K562 (cell line): ENCODE measurements around the gene FOXP4. TPM values are rescaled to one million over a fixed set of nuclear protein-coding genes. Genes with fewer than 3 reads are reported as not detected.

Experiments
- ATAC-seq: fragments of 200-7000 bp; cut with Tn5 transposase; 3 replicates; pipeline ENCODE4 v1.9.1; 2020; ENCODE audit warnings: moderate library complexity
- BruUV-seq: library from RNA; stranded (reverse); fragments of 400-500 nt; replicated peaks from 2 replicates; lab custom pipeline; 2021; lab: Mats Ljungman, UMichigan
- CTCF ChIA-PET: fragments of 300-600 bp; formaldehyde crosslinking; extraction: SDS; loops from one replicate; lab custom pipeline; 2021; ENCODE audit warnings: low intra/inter-chr PET ratio; lab: Yijun Ruan, JAX
- POLR2A ChIA-PET: fragments of 300-600, 350-650 bp; sonication (Branson Sonifier 250); formaldehyde crosslinking; extraction: SDS; loops from one replicate; lab custom pipeline; 2021; ENCODE audit warnings: antibody characterized with exemption, inconsistent platforms; lab: Yijun Ruan, JAX
- DNase-seq, 4 experiments: peaks; one replicate each; pipeline versions ENCODE4 v3.0.0 to v3.0.0-alpha.2; 2011 to 2018; ENCODE audit warnings: low spot score in 3 of 4, mixed read lengths in 3 of 4; ENCODE audit errors: extremely low read depth in 1 of 4
- FAIRE-seq: peaks from 2 replicates; lab custom pipeline; 2011; peaks lifted over from hg19 to GRCh38; lab: Jason Lieb, UNC
- H2AFZ ChIP-seq: 2 replicates; pipeline ENCODE4 v1.6.0; 2011; ENCODE audit warnings: low read depth, low read length, control low read depth, inconsistent platforms
- H3K27ac ChIP-seq: fragments of 200-600 bp; 3 replicates; pipeline ENCODE4 v1.8.0; 2011; ENCODE audit warnings: low read depth, mild to moderate bottlenecking, control low read depth, inconsistent platforms, low read length, moderate library complexity, mixed read lengths; ENCODE audit errors: extremely low read depth
- H3K27me3 ChIP-seq, 2 experiments: fragments of 300-600 bp in 1 of 2; 2 replicates in 1 of 2; 3 replicates in 1 of 2; pipeline versions ENCODE4 v1.6.0 to v1.8.0; 2011; ENCODE audit warnings: inconsistent platforms in 2 of 2, low read length in 2 of 2, mild to moderate bottlenecking in 1 of 2, mixed read lengths in 1 of 2, moderate library complexity in 1 of 2; ENCODE audit not compliant: control insufficient read depth in 2 of 2, insufficient read depth in 2 of 2
- H3K36me3 ChIP-seq: fragments of 300-600 bp; 3 replicates; pipeline ENCODE4 v1.8.0; 2011; ENCODE audit warnings: mild to moderate bottlenecking, low read length, inconsistent platforms; ENCODE audit not compliant: control insufficient read depth, insufficient read depth
- H3K4me1 ChIP-seq, 2 experiments: fragments of 200-600 bp in 1 of 2; replicated peaks in 1 of 2; 2 replicates in 1 of 2; 3 replicates in 1 of 2; pipeline versions ENCODE4 v1.5.1 to v1.8.0; 2011; ENCODE audit warnings: inconsistent platforms in 2 of 2, low read length in 2 of 2, mild to moderate bottlenecking in 1 of 2, mixed read lengths in 1 of 2, moderate library complexity in 1 of 2; ENCODE audit not compliant: control insufficient read depth in 2 of 2, insufficient read depth in 2 of 2
- H3K4me2 ChIP-seq: 2 replicates; pipeline ENCODE4 v1.6.1; 2011; ENCODE audit warnings: low read length, control low read depth, inconsistent platforms, mixed read lengths; ENCODE audit not compliant: insufficient read depth
- H3K4me3 ChIP-seq: fragments of 200-600 bp; sonication (generic), shearing (Covaris generic); 2 replicates; pipeline ENCODE4 v1.5.1; 2016; ENCODE audit warnings: control low read depth, inconsistent platforms
- H3K79me2 ChIP-seq: fragments of 200-600 bp; 3 replicates; pipeline ENCODE4 v1.8.0; 2011; ENCODE audit warnings: low read length, inconsistent platforms; ENCODE audit not compliant: control insufficient read depth, insufficient read depth
- H3K9ac ChIP-seq, 2 experiments: 2 replicates each; pipeline versions ENCODE4 v1.6.0 to v1.6.1; 2011; ENCODE audit warnings: low read depth in 2 of 2, low read length in 2 of 2, control low read depth in 1 of 2, inconsistent platforms in 1 of 2, mild to moderate bottlenecking in 1 of 2, mixed read lengths in 1 of 2; ENCODE audit not compliant: insufficient read depth in 1 of 2
- H3K9me1 ChIP-seq: one replicate; pipeline ENCODE4 v1.6.0; 2011; ENCODE audit warnings: inconsistent platforms, mild to moderate bottlenecking, low read length, moderate library complexity; ENCODE audit not compliant: control insufficient read depth, insufficient read depth
- H3K9me3 ChIP-seq: replicated peaks from 2 replicates; pipeline ENCODE4 v1.5.1; 2011; ENCODE audit warnings: low read depth, low read length, inconsistent platforms; ENCODE audit not compliant: control insufficient read depth, insufficient read depth
- H4K20me1 ChIP-seq: replicated peaks from 2 replicates; pipeline ENCODE4 v1.6.1; 2011; ENCODE audit warnings: low read length, inconsistent platforms, mixed read lengths; ENCODE audit not compliant: control insufficient read depth, insufficient read depth
- CHD1 ChIP-seq: fragments of 200-600 bp; sonication (generic); IDR thresholded peaks from one replicate; pipeline ENCODE4 v1.6.1; 2012; ENCODE audit warnings: mild to moderate bottlenecking, moderate library complexity, low read length, inconsistent platforms
- CREB1 ChIP-seq, 2 experiments: sonication (generic) in 1 of 2; formaldehyde crosslinking in 1 of 2; IDR thresholded peaks; 2 replicates each; pipeline versions ENCODE4 v1.6.1 to v1.8.0; 2012 to 2022; ENCODE audit warnings: inconsistent platforms in 1 of 2, mild to moderate bottlenecking in 1 of 2, missing genetic modification reagents in 1 of 2, moderate library complexity in 1 of 2
- CXXC5 ChIP-seq: fragments of 250-450 bp; sonication (Bioruptor Pico); IDR thresholded peaks from 2 replicates; pipeline ENCODE4 v1.8.0; 2022; ENCODE audit warnings: inconsistent platforms, mild to moderate bottlenecking, moderate library complexity
- ESRRB ChIP-seq: fragments of 250-450 bp; sonication (Bioruptor Pico); IDR thresholded peaks from 2 replicates; pipeline ENCODE4 v1.5.0; 2020; ENCODE audit warnings: mild to moderate bottlenecking, moderate library complexity, borderline replicate concordance
- FOSL1 ChIP-seq: fragments of 200-800 bp; sonication (Bioruptor generic); conservative IDR thresholded peaks from 2 replicates; pipeline ENCODE4 v1.6.1; 2016; ENCODE audit warnings: missing genetic modification characterization, missing compliant biosample characterization
- GABPB1 ChIP-seq: sonication (generic); formaldehyde crosslinking; IDR thresholded peaks from 2 replicates; pipeline ENCODE4 v1.8.0; 2022; ENCODE audit warnings: mild to moderate bottlenecking, missing genetic modification reagents
- GATAD2B ChIP-seq: fragments of 450-650 bp; IDR thresholded peaks from 2 replicates; pipeline ENCODE4 v1.6.1; 2017; ENCODE audit warnings: mild to moderate bottlenecking, borderline replicate concordance
- HDGF ChIP-seq: fragments of 450-650 bp; IDR thresholded peaks from 2 replicates; pipeline ENCODE4 v1.6.1; 2016
- KDM5B ChIP-seq: fragments of 200-600 bp; sonication (generic); IDR thresholded peaks from 2 replicates; pipeline ENCODE4 v1.6.1; 2012; ENCODE audit warnings: low read depth, mild to moderate bottlenecking, moderate library complexity, low read length, control low read depth, inconsistent platforms; ENCODE audit not compliant: insufficient replicate concordance
- RB1 ChIP-seq: fragments of 450-650 bp; IDR thresholded peaks from 2 replicates; pipeline ENCODE4 v1.6.1; 2017; ENCODE audit warnings: low read depth, mild to moderate bottlenecking
- RBBP5 ChIP-seq: fragments of 200-600 bp; sonication (generic); IDR thresholded peaks from 2 replicates; pipeline ENCODE4 v1.6.1; 2012; ENCODE audit warnings: borderline replicate concordance, mild to moderate bottlenecking, low read length, control low read depth, inconsistent platforms; ENCODE audit not compliant: insufficient read depth, poor library complexity, severe bottlenecking
- SAP30 ChIP-seq: fragments of 200-600 bp; sonication (generic); IDR thresholded peaks from 2 replicates; pipeline ENCODE4 v1.6.1; 2012; ENCODE audit warnings: borderline replicate concordance, low read depth, mild to moderate bottlenecking, moderate library complexity, low read length, control low read depth, inconsistent platforms; ENCODE audit not compliant: insufficient read depth, poor library complexity, severe bottlenecking
- ZNF324 ChIP-seq: fragments of 250-450 bp; sonication (Bioruptor Pico); IDR thresholded peaks from 2 replicates; pipeline ENCODE4 v1.4.0; 2020; ENCODE audit warnings: mild to moderate bottlenecking
- WGBS: fragments of 100-300 bp; shearing (Covaris generic); methylation state at CpG from one replicate; pipeline ENCODE4 v1.1.6; 2016; ENCODE audit warnings: low coverage, mixed read lengths; ENCODE audit not compliant: insufficient coverage; ENCODE audit errors: missing lambda C conversion rate; 5-methylcytosine and 5-hydroxymethylcytosine counted together
- in situ Hi-C: fragments of 300-500 bp; cut with MboI; formaldehyde crosslinking; loops from 4 replicates; pipeline ENCODE4 v1.15.0; 2018; ENCODE audit warnings: inconsistent platforms, mixed read lengths
- intact Hi-C: fragments of 100-400 bp; cut with micrococcal nuclease; formaldehyde crosslinking; loops from 2 replicates; pipeline ENCODE4 v1.14.2; 2022
- polyA plus RNA-seq, 8 experiments: library from polyadenylated mRNA; depleted of rRNA in 4 of 8; stranded (reverse) in 5 of 8; unstranded in 3 of 8; fragments of >200 nt; fragmentation: Nextera tagmentation in 2 of 8; fragmentation: Illumina TruSeq in 1 of 8; extraction: Ambion mirVana in 2 of 8; extraction: Trizol in 1 of 8; gene quantifications; 2 replicates each; pipeline versions ENCODE4 v1.2.1 to v1.2.3, GENCODE V29; 2011 to 2014; ENCODE audit warnings: inconsistent platforms in 1 of 8, missing spikeins in 1 of 8
- total RNA-seq, 7 experiments: library from RNA; depleted of rRNA in 6 of 7; stranded (reverse); fragments of >200 nt in 6 of 7; fragmentation: Illumina TruSeq in 2 of 7; extraction: Trizol in 2 of 7; gene quantifications; 2 replicates each; pipeline versions ENCODE4 v1.2.1 to v1.2.3, GENCODE V29; 2011 to 2021; ENCODE audit warnings: low replicate concordance in 1 of 7
- TF ChIP-seq, protein P1 (sequence below): fragments of 200-800 bp; sonication (Bioruptor generic); IDR thresholded peaks from 2 replicates; pipeline ENCODE4 v1.6.1; 2017; ENCODE audit warnings: missing genetic modification characterization, missing compliant biosample characterization
- TF ChIP-seq, protein P2 (sequence below): fragments of 200-800 bp; sonication (Bioruptor generic); IDR thresholded peaks from 2 replicates; pipeline ENCODE4 v1.6.1; 2017; ENCODE audit warnings: missing genetic modification characterization, missing compliant biosample characterization
- TF ChIP-seq, protein P3 (sequence below), 2 experiments: fragments of 200-800 bp in 1 of 2; sonication (Bioruptor generic) in 1 of 2; sonication (generic) in 1 of 2; formaldehyde crosslinking in 1 of 2; IDR thresholded peaks in 1 of 2; conservative IDR thresholded peaks in 1 of 2; 2 replicates each; pipeline versions ENCODE4 v1.5.0 to v1.6.1; 2016 to 2020; ENCODE audit warnings: missing compliant biosample characterization in 1 of 2, missing genetic modification characterization in 1 of 2, missing genetic modification reagents in 1 of 2

Gene FOXP4
- total and polyA plus RNA-seq, 9 of the 15 experiments (the other 6 are each of a cell fraction or from before 2014, with no cell fraction given), result 0.11 to 29.4 (median 2.3) TPM

DNA sequence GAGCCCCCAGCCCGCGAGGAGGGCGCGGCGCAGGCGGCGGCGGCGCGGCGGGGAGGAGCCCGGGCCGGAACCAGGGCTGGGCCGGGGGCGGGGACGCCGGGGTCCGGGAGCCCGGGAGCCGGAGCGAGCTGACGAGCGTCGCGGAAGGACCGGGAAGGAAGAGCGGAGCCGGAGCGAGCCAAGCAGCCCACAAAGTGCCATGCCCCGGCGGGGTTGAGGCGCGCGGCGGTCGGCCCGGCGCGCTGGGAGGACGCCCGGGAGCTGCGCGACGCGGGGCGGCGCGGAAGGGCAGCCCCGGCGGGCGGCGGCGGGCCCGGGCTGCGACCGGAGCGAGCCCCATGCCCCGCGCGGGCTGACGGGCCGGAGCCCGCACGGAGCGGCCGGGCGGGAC is 289 bp downstream of the FOXP4 start:
- peak overlapping the region; percentile 68 for H3K4me3 ChIP-seq
- ATAC-seq, result peak; percentile 35
- no peak for FAIRE-seq
- peak overlapping the region; percentile 74; the same call in 1 of the 2 replicates for H3K4me2 ChIP-seq
- H3K9ac ChIP-seq, result peak overlapping the region in 1 of 2 experiments; percentile 97; a peak in 3 of 4 replicates
- H3K27ac ChIP-seq, result no peak overlapping the region; the same call in 1 of the 3 replicates
- H4K20me1 ChIP-seq, result peaks cover 8% of the 10 kb centered on the region; the same call in 1 of the 2 replicates
- WGBS, result under 1% methylated on average over 34 of the region's 67 CpGs
- in situ Hi-C loops (no loop called here), intact Hi-C loops (loop anchor here (1.0 kb wide), 1 partner anchor 32 kb away; no protein-coding TSS in a partner anchor)
- no peak for DNase-seq
- H3K9me1 ChIP-seq, result no peaks in the 10 kb centered on the region
- no peaks in the 10 kb centered on the region for H3K27me3 ChIP-seq
- no TSS peak for BruUV-seq
- POLR2A ChIA-PET, result interaction anchor here (1.0 to 1.1 kb wide), 2 partner anchors 26 to 29 kb away, joined by 3 to 4 read pairs; no protein-coding TSS in a partner anchor
- no peaks in the 10 kb centered on the region for H3K9me3 ChIP-seq
- peak overlapping the region; percentile 63; the same call in 1 of the 2 replicates for H2AFZ ChIP-seq
- peaks cover 29% of the 10 kb centered on the region for H3K79me2 ChIP-seq
- CTCF ChIA-PET, result no interaction called here
- peaks cover 13% of the 10 kb centered on the region; the same call in 2 of the 3 replicates for H3K36me3 ChIP-seq
- peaks cover 22 to 42% of the 10 kb centered on the region in 2 experiments for H3K4me1 ChIP-seq
- TF ChIP-seq, protein P1, sequence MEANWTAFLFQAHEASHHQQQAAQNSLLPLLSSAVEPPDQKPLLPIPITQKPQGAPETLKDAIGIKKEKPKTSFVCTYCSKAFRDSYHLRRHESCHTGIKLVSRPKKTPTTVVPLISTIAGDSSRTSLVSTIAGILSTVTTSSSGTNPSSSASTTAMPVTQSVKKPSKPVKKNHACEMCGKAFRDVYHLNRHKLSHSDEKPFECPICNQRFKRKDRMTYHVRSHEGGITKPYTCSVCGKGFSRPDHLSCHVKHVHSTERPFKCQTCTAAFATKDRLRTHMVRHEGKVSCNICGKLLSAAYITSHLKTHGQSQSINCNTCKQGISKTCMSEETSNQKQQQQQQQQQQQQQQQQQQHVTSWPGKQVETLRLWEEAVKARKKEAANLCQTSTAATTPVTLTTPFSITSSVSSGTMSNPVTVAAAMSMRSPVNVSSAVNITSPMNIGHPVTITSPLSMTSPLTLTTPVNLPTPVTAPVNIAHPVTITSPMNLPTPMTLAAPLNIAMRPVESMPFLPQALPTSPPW, result peak; percentile 86
- TF ChIP-seq, protein P2, sequence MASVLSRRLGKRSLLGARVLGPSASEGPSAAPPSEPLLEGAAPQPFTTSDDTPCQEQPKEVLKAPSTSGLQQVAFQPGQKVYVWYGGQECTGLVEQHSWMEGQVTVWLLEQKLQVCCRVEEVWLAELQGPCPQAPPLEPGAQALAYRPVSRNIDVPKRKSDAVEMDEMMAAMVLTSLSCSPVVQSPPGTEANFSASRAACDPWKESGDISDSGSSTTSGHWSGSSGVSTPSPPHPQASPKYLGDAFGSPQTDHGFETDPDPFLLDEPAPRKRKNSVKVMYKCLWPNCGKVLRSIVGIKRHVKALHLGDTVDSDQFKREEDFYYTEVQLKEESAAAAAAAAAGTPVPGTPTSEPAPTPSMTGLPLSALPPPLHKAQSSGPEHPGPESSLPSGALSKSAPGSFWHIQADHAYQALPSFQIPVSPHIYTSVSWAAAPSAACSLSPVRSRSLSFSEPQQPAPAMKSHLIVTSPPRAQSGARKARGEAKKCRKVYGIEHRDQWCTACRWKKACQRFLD, result 0 out of 2 replicates have a peak, but pooled peaks have one; percentile 65
- TF ChIP-seq FOSL1 (peak; percentile 23; the same call in 1 of the 2 replicates), RBBP5 (peak; percentile 68), GATAD2B (peak; percentile 76), RB1 (peak; percentile 57), GABPB1 (CRISPR knock-in tag) (no peak), ESRRB (CRISPR knock-in tag) (no peak), ZNF324 (no peak), CHD1 (peak; percentile 47), CXXC5 (CRISPR knock-in tag) (peak; percentile 43; the same call in 1 of the 2 replicates), CREB1 (IDR thresholded peaks at IDR 0.05) (peak; percentile 8; the same call in 1 of the 2 replicates), CREB1 (CRISPR knock-in tag; IDR thresholded peaks at IDR 0.05) (no peak), HDGF (no peak), SAP30 (peak; percentile 77), KDM5B (peak; percentile 16)
- TF ChIP-seq, protein P3, sequence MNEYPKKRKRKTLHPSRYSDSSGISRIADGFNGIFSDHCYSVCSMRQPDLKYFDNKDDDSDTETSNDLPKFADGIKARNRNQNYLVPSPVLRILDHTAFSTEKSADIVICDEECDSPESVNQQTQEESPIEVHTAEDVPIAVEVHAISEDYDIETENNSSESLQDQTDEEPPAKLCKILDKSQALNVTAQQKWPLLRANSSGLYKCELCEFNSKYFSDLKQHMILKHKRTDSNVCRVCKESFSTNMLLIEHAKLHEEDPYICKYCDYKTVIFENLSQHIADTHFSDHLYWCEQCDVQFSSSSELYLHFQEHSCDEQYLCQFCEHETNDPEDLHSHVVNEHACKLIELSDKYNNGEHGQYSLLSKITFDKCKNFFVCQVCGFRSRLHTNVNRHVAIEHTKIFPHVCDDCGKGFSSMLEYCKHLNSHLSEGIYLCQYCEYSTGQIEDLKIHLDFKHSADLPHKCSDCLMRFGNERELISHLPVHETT (CRISPR knock-in tag; conservative IDR thresholded peaks at IDR 0.05 in 1 of 2, IDR thresholded peaks at IDR 0.05 in 1 of 2), result peak in 1 of 2 experiments; percentile 74; a peak in 1 of 4 replicates
